Astrocyte of the spinal cord (primary cell): ENCODE measurements around the gene DDIT4.

Experiments used
- DNase-seq: peaks from one replicate; pipeline ENCODE4 v3.0.0; 2011; ENCODE audit warnings: low read depth, low spot score
- H3K4me3 ChIP-seq: 2 replicates; pipeline ENCODE4 v1.5.1; 2011; ENCODE audit warnings: low read depth, mild to moderate bottlenecking, low read length, moderate library complexity
- in situ Hi-C: cut with HindIII; loops from 2 replicates; pipeline ENCODE4 v1.10.0; 2017; ENCODE audit warnings: low sequenced_read_pairs
- TF ChIP-seq, protein P1 (sequence below): IDR thresholded peaks from 2 replicates; pipeline ENCODE4 v1.5.1; 2012; ENCODE audit warnings: low read depth, mild to moderate bottlenecking, low read length, inconsistent platforms

DDIT4 gene

DNA sequence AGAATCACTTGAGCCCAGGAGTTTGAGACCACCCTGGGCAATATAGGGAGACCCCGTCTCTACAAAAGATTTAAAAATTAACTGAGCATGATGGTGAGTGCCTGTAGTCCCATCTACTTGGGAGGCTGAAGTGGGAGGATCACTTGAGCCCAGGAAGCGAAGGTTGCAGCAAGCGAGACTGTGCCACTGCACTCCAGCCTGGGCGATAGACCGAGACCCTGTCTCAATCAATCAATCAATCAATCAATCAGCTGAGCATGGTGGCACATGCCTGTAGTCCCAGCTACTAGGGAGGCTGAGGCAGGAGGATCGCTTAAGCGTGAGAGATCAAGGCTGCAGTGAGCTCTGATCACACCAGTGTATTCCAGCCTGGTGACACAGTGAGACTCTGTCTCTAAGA, 40.5 kb downstream of the DDIT4 start:
- in situ Hi-C loops, result no loop called here
- no peak for DNase-seq
- TF ChIP-seq, protein P1, sequence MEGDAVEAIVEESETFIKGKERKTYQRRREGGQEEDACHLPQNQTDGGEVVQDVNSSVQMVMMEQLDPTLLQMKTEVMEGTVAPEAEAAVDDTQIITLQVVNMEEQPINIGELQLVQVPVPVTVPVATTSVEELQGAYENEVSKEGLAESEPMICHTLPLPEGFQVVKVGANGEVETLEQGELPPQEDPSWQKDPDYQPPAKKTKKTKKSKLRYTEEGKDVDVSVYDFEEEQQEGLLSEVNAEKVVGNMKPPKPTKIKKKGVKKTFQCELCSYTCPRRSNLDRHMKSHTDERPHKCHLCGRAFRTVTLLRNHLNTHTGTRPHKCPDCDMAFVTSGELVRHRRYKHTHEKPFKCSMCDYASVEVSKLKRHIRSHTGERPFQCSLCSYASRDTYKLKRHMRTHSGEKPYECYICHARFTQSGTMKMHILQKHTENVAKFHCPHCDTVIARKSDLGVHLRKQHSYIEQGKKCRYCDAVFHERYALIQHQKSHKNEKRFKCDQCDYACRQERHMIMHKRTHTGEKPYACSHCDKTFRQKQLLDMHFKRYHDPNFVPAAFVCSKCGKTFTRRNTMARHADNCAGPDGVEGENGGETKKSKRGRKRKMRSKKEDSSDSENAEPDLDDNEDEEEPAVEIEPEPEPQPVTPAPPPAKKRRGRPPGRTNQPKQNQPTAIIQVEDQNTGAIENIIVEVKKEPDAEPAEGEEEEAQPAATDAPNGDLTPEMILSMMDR, result no peak
- no peak overlapping the region for H3K4me3 ChIP-seq

DNA sequence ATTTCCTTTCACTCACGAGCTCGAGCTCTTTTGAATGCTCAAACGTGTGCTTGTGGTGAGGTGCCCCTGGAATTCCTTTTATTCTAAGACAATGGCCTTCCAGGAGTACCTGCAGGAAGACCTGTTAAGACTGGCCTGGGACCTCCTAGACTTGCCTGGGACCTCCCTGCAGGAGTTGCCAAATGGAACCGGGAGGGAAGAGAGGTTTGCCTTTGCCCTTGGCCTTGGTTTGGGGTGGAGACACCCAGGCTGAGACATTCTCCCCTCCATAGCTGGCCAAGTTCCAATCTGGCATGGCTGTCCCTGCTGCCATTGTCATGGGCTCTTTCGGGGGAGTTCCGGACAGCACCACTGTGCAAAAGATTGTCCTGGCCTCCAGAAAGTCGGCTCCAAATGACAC, 41.3 kb downstream of the DDIT4 start:
- in situ Hi-C loops, result no loop called here
- TF ChIP-seq, protein P1, result no peak
- no peak overlapping the region for H3K4me3 ChIP-seq
- DNase-seq, result no peak

DNA sequence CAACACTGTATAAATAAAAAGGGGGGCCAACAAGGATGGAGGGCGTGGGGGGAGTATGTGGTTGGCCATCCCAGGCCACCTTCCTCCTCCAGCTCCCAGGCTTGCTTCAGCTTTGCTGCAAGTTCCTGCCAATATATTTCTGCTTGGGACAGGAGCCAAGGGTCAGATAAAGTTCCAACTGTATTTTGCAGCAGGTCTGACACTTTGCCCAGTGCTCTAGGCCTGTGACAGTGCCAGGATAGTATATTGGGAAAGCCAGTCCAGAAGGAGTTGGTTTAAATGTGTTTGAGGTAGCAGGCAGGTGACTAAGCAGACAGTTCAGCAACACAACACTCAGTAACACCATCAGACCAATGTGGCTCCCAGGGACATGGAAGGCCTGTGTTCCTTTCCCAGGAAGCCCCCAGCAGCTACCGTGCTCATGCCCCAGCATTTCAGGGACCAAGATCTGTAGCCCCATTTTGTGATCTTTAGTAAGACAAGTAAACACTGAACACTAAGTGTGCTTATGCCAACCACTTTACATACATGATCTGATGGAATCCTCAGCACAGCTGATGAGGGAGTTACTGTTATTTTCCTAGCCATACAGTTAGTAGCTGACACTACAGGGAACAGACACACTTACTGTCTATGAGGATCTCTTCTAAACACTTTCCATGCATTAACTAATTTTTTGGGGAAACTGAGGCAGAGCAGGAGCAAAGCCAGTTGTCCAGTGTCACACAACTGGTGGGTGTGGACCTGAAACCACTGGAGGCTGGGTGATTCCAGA, 42.1 kb downstream of the DDIT4 start:
- in situ Hi-C loops, result no loop called here
- H3K4me3 ChIP-seq, result no peak overlapping the region
- DNase-seq, result peak; percentile 64
- TF ChIP-seq, protein P1, result no peak

DNA sequence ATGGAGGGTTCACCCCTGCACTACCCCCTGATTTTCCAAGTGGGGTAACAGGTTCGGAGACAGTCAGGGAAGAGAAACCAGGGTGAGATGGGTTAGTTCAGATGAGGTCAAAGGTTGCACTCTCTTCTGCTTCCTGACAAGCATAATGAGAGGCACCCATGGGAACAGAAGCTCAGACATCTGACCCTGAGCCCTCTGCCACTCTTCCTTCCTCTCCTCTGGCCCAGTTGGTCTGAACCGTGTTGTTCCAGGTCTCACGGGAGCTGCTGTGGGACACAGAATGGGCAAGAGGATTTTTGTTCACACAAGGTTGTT, 42.6 kb downstream of the DDIT4 start:
- TF ChIP-seq, protein P1, result no peak
- in situ Hi-C loops, result no loop called here
- no peak for DNase-seq
- H3K4me3 ChIP-seq, result no peak overlapping the region

DNA sequence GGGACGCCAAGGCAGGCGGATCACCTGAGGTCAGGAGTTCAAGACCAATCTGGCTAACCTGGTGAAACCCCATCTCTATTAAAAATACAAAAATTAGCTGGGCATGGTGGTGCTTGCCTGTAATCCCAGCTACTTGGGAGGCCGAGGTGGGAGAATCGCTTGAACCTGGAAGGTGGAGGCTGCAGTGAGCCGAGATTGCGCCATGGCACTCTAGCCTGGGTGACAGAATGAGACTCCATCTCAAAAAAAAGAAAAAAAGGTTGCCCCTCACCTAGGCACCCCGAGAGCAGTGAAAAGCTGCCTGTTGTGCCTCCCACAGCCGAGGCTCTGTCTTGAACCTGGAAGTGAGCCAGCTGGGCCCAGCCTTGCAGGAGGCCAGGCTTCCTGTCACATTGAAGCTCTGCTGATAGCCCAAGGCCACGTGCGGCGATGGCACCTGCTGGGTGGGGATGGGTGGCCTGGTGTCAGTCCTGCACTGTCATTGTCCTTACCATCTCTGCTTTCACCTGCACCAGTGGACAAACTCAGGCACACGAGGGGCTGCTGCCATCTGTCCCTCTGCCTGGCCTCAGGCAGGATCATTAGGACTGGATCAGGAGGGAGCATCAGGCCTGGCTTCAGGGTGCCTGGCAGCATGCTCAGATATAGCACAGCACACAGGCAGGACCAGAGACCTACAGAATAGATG, 43.2 kb downstream of the DDIT4 start:
- TF ChIP-seq, protein P1, result no peak
- in situ Hi-C loops, result no loop called here
- H3K4me3 ChIP-seq, result no peak overlapping the region
- DNase-seq, result no peak

DNA sequence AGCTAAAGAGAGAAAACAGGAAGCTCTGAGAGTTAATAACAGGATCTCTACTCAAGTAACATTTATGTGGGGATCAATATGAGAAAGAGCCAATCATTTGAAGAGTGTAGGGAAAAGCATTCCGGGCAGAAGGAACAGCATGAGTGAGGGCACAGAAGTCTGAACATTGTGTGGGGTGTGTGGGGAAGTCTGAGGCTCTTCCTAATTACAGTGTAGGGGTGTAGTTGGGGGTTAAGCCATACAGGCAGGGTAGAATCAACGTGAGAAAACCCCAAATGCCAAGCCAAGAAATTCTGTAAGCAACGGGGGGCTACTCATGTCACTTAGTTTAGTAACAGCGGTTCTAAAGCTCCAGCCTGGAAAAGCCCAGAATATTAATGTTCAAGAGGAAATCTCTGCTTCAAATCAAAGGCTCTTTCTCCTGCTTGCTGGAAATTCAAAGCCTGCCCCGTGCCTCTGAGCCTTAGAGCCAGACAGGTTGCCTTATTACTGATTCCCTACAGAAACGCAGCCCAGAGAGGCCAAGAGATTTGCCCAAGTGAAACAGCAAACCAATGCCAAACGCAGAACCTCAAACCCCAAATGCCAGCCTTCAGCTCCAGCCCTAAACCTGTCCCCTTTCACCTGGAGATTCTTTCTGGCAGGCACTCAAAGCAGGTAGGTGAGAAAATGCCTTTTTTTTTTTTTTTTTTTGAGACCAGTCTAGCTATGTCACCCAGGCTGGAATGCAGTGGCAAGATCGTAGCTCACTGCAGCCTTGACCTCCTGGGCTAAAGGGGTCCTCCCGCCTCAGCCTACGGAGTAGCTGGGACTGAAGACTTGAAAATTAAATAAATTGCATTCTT, 44.9 kb downstream of the DDIT4 start:
- no peak overlapping the region for H3K4me3 ChIP-seq
- TF ChIP-seq, protein P1, result no peak
- in situ Hi-C loops, result no loop called here
- peak; percentile 46 for DNase-seq
